ENCODE measurements around the gene VPS13C. TPM values are rescaled to one million over a fixed set of nuclear protein-coding genes. Genes with fewer than 3 reads are reported as not detected.

VPS13C gene
- total RNA-seq, 1 donor from 2014 or later = 50.9 TPM

DNA sequence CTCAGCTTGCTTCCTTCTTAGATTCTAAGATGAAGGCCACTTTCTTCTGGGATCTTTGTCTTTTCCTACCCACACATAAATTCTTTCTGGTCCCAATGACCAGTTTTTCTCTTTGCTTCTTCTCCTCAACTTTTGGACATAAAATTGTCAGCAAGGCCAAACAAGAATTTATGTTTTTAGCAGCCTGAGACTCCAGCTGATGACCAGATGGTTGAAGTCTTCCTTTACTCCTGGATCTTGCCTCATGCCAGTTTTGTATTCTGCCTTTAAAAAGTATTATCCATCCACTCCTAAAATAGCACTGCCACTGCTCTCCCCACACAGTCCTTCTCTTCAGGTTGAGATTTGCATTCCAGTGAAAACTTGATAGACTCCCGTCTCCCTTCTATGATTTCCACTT, 236.0 kb downstream of the VPS13C start:
- Mint-ChIP-seq H3K27me3 (ENCODE audit: unreplicated experiment) (peaks cover 1% of the 10 kb centered on the region), H3K4me3 (ENCODE audit: unreplicated experiment) (no peak overlapping the region), H3K4me1 (ENCODE audit: unreplicated experiment) (no peaks in the 10 kb centered on the region), H3K9me3 (ENCODE audit: unreplicated experiment) (no peaks in the 10 kb centered on the region), H3K36me3 (ENCODE audit: low read depth, unreplicated experiment) (no peaks in the 10 kb centered on the region), H3K27ac (ENCODE audit: unreplicated experiment) (no peak overlapping the region)
- TF ChIP-seq, protein P1, sequence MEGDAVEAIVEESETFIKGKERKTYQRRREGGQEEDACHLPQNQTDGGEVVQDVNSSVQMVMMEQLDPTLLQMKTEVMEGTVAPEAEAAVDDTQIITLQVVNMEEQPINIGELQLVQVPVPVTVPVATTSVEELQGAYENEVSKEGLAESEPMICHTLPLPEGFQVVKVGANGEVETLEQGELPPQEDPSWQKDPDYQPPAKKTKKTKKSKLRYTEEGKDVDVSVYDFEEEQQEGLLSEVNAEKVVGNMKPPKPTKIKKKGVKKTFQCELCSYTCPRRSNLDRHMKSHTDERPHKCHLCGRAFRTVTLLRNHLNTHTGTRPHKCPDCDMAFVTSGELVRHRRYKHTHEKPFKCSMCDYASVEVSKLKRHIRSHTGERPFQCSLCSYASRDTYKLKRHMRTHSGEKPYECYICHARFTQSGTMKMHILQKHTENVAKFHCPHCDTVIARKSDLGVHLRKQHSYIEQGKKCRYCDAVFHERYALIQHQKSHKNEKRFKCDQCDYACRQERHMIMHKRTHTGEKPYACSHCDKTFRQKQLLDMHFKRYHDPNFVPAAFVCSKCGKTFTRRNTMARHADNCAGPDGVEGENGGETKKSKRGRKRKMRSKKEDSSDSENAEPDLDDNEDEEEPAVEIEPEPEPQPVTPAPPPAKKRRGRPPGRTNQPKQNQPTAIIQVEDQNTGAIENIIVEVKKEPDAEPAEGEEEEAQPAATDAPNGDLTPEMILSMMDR (IDR thresholded peaks at IDR 0.05; ENCODE audit: unreplicated experiment) = no peak
- no peak for DNase-seq (ENCODE audit: low spot score)

DNA sequence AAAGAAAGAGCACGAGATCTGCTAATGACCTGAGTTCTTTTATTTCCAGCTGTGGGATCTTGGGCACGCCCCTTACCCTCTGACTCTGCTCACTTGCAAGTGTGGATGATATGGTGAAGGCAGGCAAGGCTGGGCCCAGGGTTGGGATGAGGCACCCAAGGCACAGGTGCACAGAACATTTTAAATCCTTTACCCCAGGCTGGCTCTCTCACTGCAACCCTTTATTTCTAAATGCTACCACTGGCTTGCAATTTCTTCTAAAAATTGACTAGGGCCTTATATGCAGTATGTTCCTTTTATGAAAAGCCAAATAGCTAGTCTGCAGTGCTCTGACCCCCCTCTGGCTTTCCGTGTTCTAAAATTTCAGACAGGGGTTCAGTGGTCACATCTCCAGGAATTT, 237.7 kb downstream of the VPS13C start:
- no peak overlapping the region for H3K4me3 Mint-ChIP-seq (ENCODE audit: unreplicated experiment)
- no peaks in the 10 kb centered on the region for H3K9me3 Mint-ChIP-seq (ENCODE audit: unreplicated experiment)
- H3K27ac Mint-ChIP-seq (ENCODE audit: unreplicated experiment) = no peak overlapping the region
- DNase-seq (ENCODE audit: low spot score) = no peak
- peaks cover 1% of the 10 kb centered on the region for H3K4me1 Mint-ChIP-seq (ENCODE audit: unreplicated experiment)
- no peaks in the 10 kb centered on the region for H3K36me3 Mint-ChIP-seq (ENCODE audit: low read depth, unreplicated experiment)
- TF ChIP-seq, protein P1 (IDR thresholded peaks at IDR 0.05; ENCODE audit: unreplicated experiment) = no peak
- H3K27me3 Mint-ChIP-seq (ENCODE audit: unreplicated experiment) = no peaks in the 10 kb centered on the region

- H3K27me3 Mint-ChIP-seq (ENCODE audit: unreplicated experiment) = no peaks in the 10 kb centered on the region
- DNase-seq (ENCODE audit: low spot score) = no peak
- TF ChIP-seq, protein P1 (IDR thresholded peaks at IDR 0.05; ENCODE audit: unreplicated experiment) = no peak
Observed at GRCh38 chr15:61820951-61821350, 239.3 kb downstream of the VPS13C start.

GRCh38 chr15:61820212-61820611, 240.0 kb downstream of the VPS13C start:
- Mint-ChIP-seq H3K36me3 (ENCODE audit: low read depth, unreplicated experiment) (no peaks in the 10 kb centered on the region), H3K27me3 (ENCODE audit: unreplicated experiment) (no peaks in the 10 kb centered on the region), H3K4me1 (ENCODE audit: unreplicated experiment) (peaks cover 4% of the 10 kb centered on the region), H3K4me3 (ENCODE audit: unreplicated experiment) (no peak overlapping the region), H3K9me3 (ENCODE audit: unreplicated experiment) (no peaks in the 10 kb centered on the region), H3K27ac (ENCODE audit: unreplicated experiment) (no peak overlapping the region)
- no peak for DNase-seq (ENCODE audit: low spot score)
- TF ChIP-seq, protein P1 (IDR thresholded peaks at IDR 0.05; ENCODE audit: unreplicated experiment) = no peak

More at GRCh38 chr15:61820951-61821350, 239.3 kb downstream of the VPS13C start:
- no peaks in the 10 kb centered on the region for H3K9me3 Mint-ChIP-seq (ENCODE audit: unreplicated experiment)
- no peaks in the 10 kb centered on the region for H3K36me3 Mint-ChIP-seq (ENCODE audit: low read depth, unreplicated experiment)
- H3K4me3 Mint-ChIP-seq (ENCODE audit: unreplicated experiment) = no peak overlapping the region
- H3K4me1 Mint-ChIP-seq (ENCODE audit: unreplicated experiment) = peaks cover 4% of the 10 kb centered on the region
- no peak overlapping the region for H3K27ac Mint-ChIP-seq (ENCODE audit: unreplicated experiment)

- H3K9me3 Mint-ChIP-seq (ENCODE audit: unreplicated experiment) = no peaks in the 10 kb centered on the region
- H3K4me3 Mint-ChIP-seq (ENCODE audit: unreplicated experiment) = no peak overlapping the region
- H3K4me1 Mint-ChIP-seq (ENCODE audit: unreplicated experiment) = peaks cover 4% of the 10 kb centered on the region
- TF ChIP-seq, protein P1 (IDR thresholded peaks at IDR 0.05; ENCODE audit: unreplicated experiment) = no peak
- no peak overlapping the region for H3K27ac Mint-ChIP-seq (ENCODE audit: unreplicated experiment)
- DNase-seq (ENCODE audit: low spot score) = no peak
- H3K36me3 Mint-ChIP-seq (ENCODE audit: low read depth, unreplicated experiment) = no peaks in the 10 kb centered on the region
- no peaks in the 10 kb centered on the region for H3K27me3 Mint-ChIP-seq (ENCODE audit: unreplicated experiment)
Observed at GRCh38 chr15:61819386-61819785, 240.9 kb downstream of the VPS13C start.
